ENCODE data around the gene KCNC3.

Gene KCNC3

GRCh38 chr19:50312967-50313811, 16.0 kb downstream of the KCNC3 start:
- no peak for DNase-seq (ENCODE audit: low read depth in 1 of 2, low spot score in 1 of 2)

- no peak for DNase-seq (ENCODE audit: low read depth in 1 of 2, low spot score in 1 of 2)
Measured at GRCh38 chr19:50311723-50312635, 17.2 kb downstream of the KCNC3 start.

- no peak for DNase-seq (ENCODE audit: low read depth in 1 of 2, low spot score in 1 of 2)
Measured at GRCh38 chr19:50310759-50311465, 18.3 kb downstream of the KCNC3 start.

GRCh38 chr19:50309396-50310125, 19.6 kb downstream of the KCNC3 start:
- DNase-seq (ENCODE audit: low read depth in 1 of 2, low spot score in 1 of 2): no peak

GRCh38 chr19:50308991-50309390, 20.2 kb downstream of the KCNC3 start:
- DNase-seq (ENCODE audit: low read depth in 1 of 2, low spot score in 1 of 2): no peak

GRCh38 chr19:50303558-50303957, 25.6 kb downstream of the KCNC3 start:
- DNase-seq (ENCODE audit: low read depth in 1 of 2, low spot score in 1 of 2): no peak

GRCh38 chr19:50301607-50301971, 27.6 kb downstream of the KCNC3 start:
- DNase-seq (ENCODE audit: low read depth in 1 of 2, low spot score in 1 of 2): no peak

GRCh38 chr19:50300814-50301606, 28.2 kb downstream of the KCNC3 start:
- no peak for DNase-seq (ENCODE audit: low read depth in 1 of 2, low spot score in 1 of 2)

GRCh38 chr19:50300051-50300450, 29.1 kb downstream of the KCNC3 start:
- no peak for DNase-seq (ENCODE audit: low read depth in 1 of 2, low spot score in 1 of 2)

GRCh38 chr19:50293263-50294004, 35.7 kb downstream of the KCNC3 start:
- no peak for DNase-seq (ENCODE audit: low read depth in 1 of 2, low spot score in 1 of 2)

- no peak for DNase-seq (ENCODE audit: low read depth in 1 of 2, low spot score in 1 of 2)
Measured at GRCh38 chr19:50292216-50292827, 36.9 kb downstream of the KCNC3 start.

GRCh38 chr19:50290775-50291174, 38.4 kb downstream of the KCNC3 start:
- no peak for DNase-seq (ENCODE audit: low read depth in 1 of 2, low spot score in 1 of 2)

GRCh38 chr19:50290011-50290410, 39.2 kb downstream of the KCNC3 start:
- DNase-seq (ENCODE audit: low read depth in 1 of 2, low spot score in 1 of 2): no peak

- DNase-seq (ENCODE audit: low read depth in 1 of 2, low spot score in 1 of 2): no peak
Measured at GRCh38 chr19:50288954-50289353, 40.2 kb downstream of the KCNC3 start.

- DNase-seq (ENCODE audit: low read depth in 1 of 2, low spot score in 1 of 2): no peak
Measured at GRCh38 chr19:50287331-50287730, 41.8 kb downstream of the KCNC3 start.

GRCh38 chr19:50286443-50286842, 42.7 kb downstream of the KCNC3 start:
- DNase-seq (ENCODE audit: low read depth in 1 of 2, low spot score in 1 of 2): no peak

GRCh38 chr19:50285833-50286232, 43.3 kb downstream of the KCNC3 start:
- no peak for DNase-seq (ENCODE audit: low read depth in 1 of 2, low spot score in 1 of 2)

GRCh38 chr19:50281491-50281890, 47.7 kb downstream of the KCNC3 start:
- no peak for DNase-seq (ENCODE audit: low read depth in 1 of 2, low spot score in 1 of 2)

- DNase-seq (ENCODE audit: low read depth in 1 of 2, low spot score in 1 of 2): no peak
Measured at GRCh38 chr19:50280983-50281382, 48.2 kb downstream of the KCNC3 start.
